Heart left ventricle (tissue), 13 donors: ENCODE measurements around the gene ZNF365.

ENCODE experiments used
- POLR2A ChIP-seq, 2 donors: fragments of 450-650 bp; IDR thresholded peaks; one replicate each; pipeline ENCODE4 v1.6.1; 2017; ENCODE audit warnings: antibody characterized with exemption in 2 of 2, mild to moderate bottlenecking in 2 of 2, moderate library complexity in 2 of 2
- TF ChIP-seq, protein P1 (sequence below), 12 donors: fragments of 200-600 bp; sonication (generic) in 4 of 12; IDR thresholded peaks; one replicate each; pipeline versions ENCODE4 v1.5.0 to v1.8.0; 2018 to 2022; ENCODE audit warnings: antibody characterized with exemption in 12 of 12, mild to moderate bottlenecking in 5 of 12
- donor health status: ischemic (EF 13 %, LVEDD 7.1; RV severe dilation, severe dysfunction).
- donor health status: DM: no; HTN: yes; CAD: no.
- donor health status: DM: no; HTN: no; CAD: no.
- donor health status: ischemic (EF 25% LVEDD 6.9; RV normal size, moderate dysfunction).
- donor health status: ischemic (EF 25% LVEDD 5.7; RV mildly dilated, moderate dysfunction).
- donor health status: ischemic (EF 35%, LVEDD 5.7; RV mildly dilated, moderate dysfunction).
- donor health status: nonischemic (EF 11% LVEDD 7.7; RV severe dilation, severe dysfunction).
- donor health status: DM: yes; HTN: yes; CAD: no.
- donor health status: PGD.
- donor health status: ischemic (EF 29% LVEDD 5.4; RV normal size, mild dysfunction).
- donor health status: nonischemic (EF 23%, LVEDD 6.1; RV moderate dilation, normal function).

DNA sequence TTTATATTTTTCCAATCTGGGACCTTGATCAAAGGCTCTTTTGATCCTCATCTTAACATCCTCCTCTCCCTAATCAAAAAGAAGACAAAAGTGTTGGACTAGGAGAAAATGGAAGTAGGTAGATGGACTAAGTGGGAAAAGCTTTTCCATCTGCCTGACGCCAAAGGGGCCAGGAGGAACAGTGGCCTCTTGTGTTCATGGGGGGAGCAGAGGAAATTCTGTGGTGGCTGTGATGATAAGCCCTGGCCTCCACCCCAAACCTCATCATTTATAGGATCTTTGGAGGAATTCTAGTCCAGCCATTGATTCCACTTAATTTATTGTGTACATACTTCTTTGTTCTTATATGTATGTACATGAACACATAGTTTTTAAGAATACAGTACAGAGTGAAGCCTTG is 21.7 kb downstream of the ZNF365 start:
- no peak for TF ChIP-seq POLR2A (IDR thresholded peaks at IDR 0.05)
- TF ChIP-seq, protein P1, sequence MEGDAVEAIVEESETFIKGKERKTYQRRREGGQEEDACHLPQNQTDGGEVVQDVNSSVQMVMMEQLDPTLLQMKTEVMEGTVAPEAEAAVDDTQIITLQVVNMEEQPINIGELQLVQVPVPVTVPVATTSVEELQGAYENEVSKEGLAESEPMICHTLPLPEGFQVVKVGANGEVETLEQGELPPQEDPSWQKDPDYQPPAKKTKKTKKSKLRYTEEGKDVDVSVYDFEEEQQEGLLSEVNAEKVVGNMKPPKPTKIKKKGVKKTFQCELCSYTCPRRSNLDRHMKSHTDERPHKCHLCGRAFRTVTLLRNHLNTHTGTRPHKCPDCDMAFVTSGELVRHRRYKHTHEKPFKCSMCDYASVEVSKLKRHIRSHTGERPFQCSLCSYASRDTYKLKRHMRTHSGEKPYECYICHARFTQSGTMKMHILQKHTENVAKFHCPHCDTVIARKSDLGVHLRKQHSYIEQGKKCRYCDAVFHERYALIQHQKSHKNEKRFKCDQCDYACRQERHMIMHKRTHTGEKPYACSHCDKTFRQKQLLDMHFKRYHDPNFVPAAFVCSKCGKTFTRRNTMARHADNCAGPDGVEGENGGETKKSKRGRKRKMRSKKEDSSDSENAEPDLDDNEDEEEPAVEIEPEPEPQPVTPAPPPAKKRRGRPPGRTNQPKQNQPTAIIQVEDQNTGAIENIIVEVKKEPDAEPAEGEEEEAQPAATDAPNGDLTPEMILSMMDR (IDR thresholded peaks at IDR 0.05), result no peak
